Endodermal cell (in vitro differentiated cells): ENCODE results near the gene LTF. TPM values are rescaled to one million over a fixed set of nuclear protein-coding genes. Genes with fewer than 3 reads are reported as not detected.

Experiments used
- DNase-seq: peaks from one replicate; pipeline ENCODE4 v3.0.0-alpha.2; 2017
- H3K27ac ChIP-seq: 2 replicates; pipeline ENCODE4 v1.5.1; 2013; ENCODE audit warnings: mild to moderate bottlenecking, low read depth, low read length, moderate library complexity
- H3K27me3 ChIP-seq: 2 replicates; pipeline ENCODE4 v1.6.1; 2013; ENCODE audit warnings: mild to moderate bottlenecking, low read length, moderate library complexity; ENCODE audit not compliant: insufficient read depth, control insufficient read depth, poor library complexity, severe bottlenecking
- H3K36me3 ChIP-seq: 2 replicates; pipeline ENCODE4 v1.7.0; 2013; ENCODE audit warnings: mild to moderate bottlenecking, low read length, moderate library complexity; ENCODE audit not compliant: control insufficient read depth, insufficient read depth
- H3K4me1 ChIP-seq: one replicate; pipeline ENCODE4 v1.7.0; 2013; ENCODE audit warnings: low read length; ENCODE audit not compliant: control insufficient read depth, insufficient read depth
- H3K4me3 ChIP-seq: 2 replicates; pipeline ENCODE4 v1.5.1; 2013; ENCODE audit warnings: mild to moderate bottlenecking, low read length, moderate library complexity
- H3K9ac ChIP-seq: 2 replicates; pipeline ENCODE4 v1.6.1; 2013; ENCODE audit warnings: mild to moderate bottlenecking, low read length, moderate library complexity; ENCODE audit not compliant: poor library complexity, severe bottlenecking; ENCODE audit errors: extremely low read depth
- H3K9me3 ChIP-seq: 2 replicates; pipeline ENCODE4 v1.6.1; 2013; ENCODE audit warnings: mild to moderate bottlenecking, low read length, moderate library complexity; ENCODE audit not compliant: control insufficient read depth
- H3K27ac Mint-ChIP-seq: 2 replicates; pipeline ENCODE4 v1.8.0; 2020; ENCODE audit warnings: mixed read lengths
- H3K27me3 Mint-ChIP-seq: 2 replicates; pipeline ENCODE4 v1.8.0; 2021; ENCODE audit warnings: mild to moderate bottlenecking, mixed read lengths; ENCODE audit not compliant: insufficient read depth
- H3K36me3 Mint-ChIP-seq: 2 replicates; pipeline ENCODE4 v1.8.0; 2020; ENCODE audit warnings: low read depth, mixed read lengths
- H3K4me1 Mint-ChIP-seq: 2 replicates; pipeline ENCODE4 v1.8.0; 2020; ENCODE audit warnings: mixed read lengths
- H3K4me3 Mint-ChIP-seq: 2 replicates; pipeline ENCODE4 v1.8.0; 2020; ENCODE audit warnings: mild to moderate bottlenecking, moderate library complexity, mixed read lengths
- H3K9me3 Mint-ChIP-seq: 2 replicates; pipeline ENCODE4 v1.8.0; 2020; ENCODE audit warnings: mild to moderate bottlenecking, mixed read lengths
- CTCF ChIP-seq: fragments of 200-600 bp; sonication (generic); conservative IDR thresholded peaks from 2 replicates; pipeline ENCODE4 v1.5.0; 2021; ENCODE audit warnings: antibody characterized with exemption, mild to moderate bottlenecking
- WGBS, 2 experiments: methylation state at CpG; one replicate each; pipeline versions ENCODE4 v1.1.5 to v1.1.7; 2013; ENCODE audit warnings: missing lambda C conversion rate in 2 of 2, mixed read lengths in 1 of 2; ENCODE audit not compliant: insufficient coverage in 1 of 2, insufficient read length in 1 of 2; 5-methylcytosine and 5-hydroxymethylcytosine counted together
- total RNA-seq, 2 donors: library from RNA; stranded (reverse); fragmentation: NEBNext Ultra II Directional in 1 of 2; extraction: Animal tissue kit (Norgen Biotek cat#: 25700) in 1 of 2; gene quantifications; 2 replicates in 1 of 2; 3 replicates in 1 of 2; pipeline ENCODE4 v1.2.1, GENCODE V29; 2021

The LTF gene
- total RNA-seq, 2 donors from 2014 or later: 0.24 to 0.31 TPM

DNA sequence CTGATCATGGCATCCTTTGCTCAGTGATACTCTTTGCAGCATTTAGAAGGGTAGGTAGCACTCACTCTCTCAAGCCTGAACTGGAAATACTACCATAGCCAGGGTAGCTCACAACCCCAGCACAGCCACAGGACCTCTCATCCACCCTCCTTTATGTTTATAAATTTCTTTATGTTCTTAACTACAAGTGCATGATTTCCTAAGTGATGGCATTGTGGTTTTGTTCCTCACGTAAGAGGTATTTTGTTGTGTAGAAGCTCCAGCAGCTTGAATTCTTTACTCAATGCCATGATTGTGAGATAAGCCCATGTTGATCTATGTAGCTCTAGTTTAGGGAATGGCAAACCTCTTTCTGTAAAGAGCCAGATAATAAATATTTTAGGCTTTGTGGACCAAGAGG is 25.2 kb upstream of the LTF start:
- no peak overlapping the region for H3K27ac Mint-ChIP-seq
- no peaks in the 10 kb centered on the region for H3K36me3 ChIP-seq
- no peaks in the 10 kb centered on the region for H3K9me3 ChIP-seq
- H3K36me3 Mint-ChIP-seq: peaks cover 4% of the 10 kb centered on the region
- no peak for TF ChIP-seq CTCF
- H3K27me3 ChIP-seq: no peaks in the 10 kb centered on the region
- H3K27me3 Mint-ChIP-seq: peaks cover 3% of the 10 kb centered on the region
- H3K4me1 Mint-ChIP-seq: peaks cover 18% of the 10 kb centered on the region
- H3K9ac ChIP-seq: no peak overlapping the region
- H3K9me3 Mint-ChIP-seq: peaks cover 16% of the 10 kb centered on the region
- WGBS, 2 experiments: 93 to 100% methylated on average over 1 of the region's 1 CpG
- peaks cover 4% of the 10 kb centered on the region for H3K4me1 ChIP-seq
- no peak overlapping the region for H3K27ac ChIP-seq
- DNase-seq: no peak
- H3K4me3 Mint-ChIP-seq: no peak overlapping the region
- H3K4me3 ChIP-seq: no peak overlapping the region

- peaks cover 18% of the 10 kb centered on the region for H3K4me1 Mint-ChIP-seq
- no peak for TF ChIP-seq CTCF
- Histone ChIP-seq H3K9me3 (no peaks in the 10 kb centered on the region), H3K27me3 (no peaks in the 10 kb centered on the region), H3K27ac (no peak overlapping the region), H3K9ac (no peak overlapping the region), H3K4me3 (no peak overlapping the region), H3K36me3 (no peaks in the 10 kb centered on the region), H3K4me1 (peaks cover 4% of the 10 kb centered on the region)
- H3K9me3 Mint-ChIP-seq: peaks cover 15% of the 10 kb centered on the region
- DNase-seq: no peak
- peaks cover 3% of the 10 kb centered on the region for H3K27me3 Mint-ChIP-seq
- no peak overlapping the region for H3K4me3 Mint-ChIP-seq
- H3K27ac Mint-ChIP-seq: no peak overlapping the region
- WGBS, 2 experiments: 90% methylated on average over 4 of the region's 4 CpGs
- peaks cover 4% of the 10 kb centered on the region for H3K36me3 Mint-ChIP-seq
Measured at GRCh38 chr3:46489381-46489780, 24.7 kb upstream of the LTF start.

- 23 to 26% methylated on average over 11 to 26 of the region's 26 CpGs for WGBS, 2 experiments
- peak; percentile 100 for TF ChIP-seq CTCF
- Histone ChIP-seq H3K36me3 (no peaks in the 10 kb centered on the region), H3K9ac (no peak overlapping the region), H3K27ac (no peak overlapping the region), H3K9me3 (no peaks in the 10 kb centered on the region), H3K27me3 (no peaks in the 10 kb centered on the region), H3K4me3 (no peak overlapping the region), H3K4me1 (peaks cover 4% of the 10 kb centered on the region)
- peaks cover 4% of the 10 kb centered on the region for H3K36me3 Mint-ChIP-seq
- peaks cover 3% of the 10 kb centered on the region for H3K27me3 Mint-ChIP-seq
- no peak overlapping the region for H3K4me3 Mint-ChIP-seq
- DNase-seq: peak; percentile 99
- peaks cover 10% of the 10 kb centered on the region for H3K9me3 Mint-ChIP-seq
- peaks cover 18% of the 10 kb centered on the region for H3K4me1 Mint-ChIP-seq
- H3K27ac Mint-ChIP-seq: no peak overlapping the region
Measured at GRCh38 chr3:46488735-46489361, 24.1 kb upstream of the LTF start.
